A673 (cell line): Measurements from ENCODE around the gene SEZ6L. TPM values are rescaled to one million over a fixed set of nuclear protein-coding genes. Genes with fewer than 3 reads are reported as not detected.
A peak's percentile ranks its signal among the peaks of the same experiment; 100 is the strongest.

ENCODE experiments used
- BruUV-seq: library from RNA; stranded (reverse); fragments of 400-500 nt; replicated peaks from 2 replicates; lab custom pipeline; 2021; lab: Mats Ljungman, UMichigan
- CTCF ChIA-PET: fragments of 300-600 bp; sonication (Branson Sonifier 250); formaldehyde crosslinking; loops from one replicate; lab custom pipeline; 2022; ENCODE audit warnings: antibody characterized with exemption; lab: Charles Lee
- POLR2A ChIA-PET: fragments of 300-600 bp; sonication (Branson Sonifier 250); formaldehyde crosslinking; loops from one replicate; lab custom pipeline; 2022; ENCODE audit warnings: antibody characterized with exemption; ENCODE audit not compliant: low non-redundant PET; lab: Charles Lee
- DNase-seq: peaks from one replicate; pipeline ENCODE4 v3.0.0-alpha.2; 2015; ENCODE audit warnings: low spot score
- H3K27ac ChIP-seq: fragments of 200-600 bp; sonication (generic); 2 replicates; pipeline ENCODE4 v1.5.1; 2016; ENCODE audit warnings: mixed run types, low read depth, mild to moderate bottlenecking, mixed read lengths, antibody characterized with exemption, low read length; ENCODE audit not compliant: poor library complexity, severe bottlenecking
- H3K27me3 ChIP-seq: fragments of 200-600 bp; sonication (generic); replicated peaks from 2 replicates; pipeline ENCODE4 v1.6.1; 2017; ENCODE audit warnings: mixed run types, low read depth, mild to moderate bottlenecking, mixed read lengths, antibody characterized with exemption, low read length; ENCODE audit not compliant: insufficient read depth, poor library complexity
- H3K36me3 ChIP-seq: fragments of 200-600 bp; sonication (generic); 2 replicates; pipeline ENCODE4 v1.6.1; 2016; ENCODE audit warnings: mixed run types, mild to moderate bottlenecking, mixed read lengths, antibody characterized with exemption, low read length; ENCODE audit not compliant: insufficient read depth, poor library complexity, severe bottlenecking
- H3K4me1 ChIP-seq: fragments of 200-600 bp; sonication (generic); 2 replicates; pipeline ENCODE4 v1.6.1; 2017; ENCODE audit warnings: mixed run types, mild to moderate bottlenecking, mixed read lengths, antibody characterized with exemption, low read length; ENCODE audit not compliant: insufficient read depth, poor library complexity, severe bottlenecking
- H3K4me3 ChIP-seq: fragments of 200-600 bp; sonication (generic); 2 replicates; pipeline ENCODE4 v1.5.1; 2016; ENCODE audit warnings: low read depth, mixed run types, mild to moderate bottlenecking, mixed read lengths, low read length; ENCODE audit not compliant: poor library complexity, severe bottlenecking
- H3K9me3 ChIP-seq: fragments of 200-600 bp; sonication (generic); 2 replicates; pipeline ENCODE4 v1.6.1; 2016; ENCODE audit warnings: mixed run types, low read depth, mild to moderate bottlenecking, mixed read lengths, antibody characterized with exemption, low read length; ENCODE audit not compliant: poor library complexity, severe bottlenecking
- EZH2 ChIP-seq: fragments of 200-600 bp; sonication (generic); IDR thresholded peaks from 2 replicates; pipeline ENCODE4 v1.6.1; 2017; ENCODE audit warnings: borderline replicate concordance, low read depth, mild to moderate bottlenecking, mixed read lengths, antibody characterized with exemption, low read length; ENCODE audit not compliant: poor library complexity, severe bottlenecking
- intact Hi-C: fragments of 100-400 bp; cut with micrococcal nuclease; formaldehyde crosslinking; loops from one replicate; pipeline ENCODE4 v1.10.0; 2022; ENCODE audit not compliant: unreplicated experiment
- total RNA-seq: library from RNA; stranded (reverse); gene quantifications from 2 replicates; pipeline ENCODE4 v1.2.3, GENCODE V29; 2021
- TF ChIP-seq, protein P1 (sequence below): fragments of 300-800, 200-600 bp; sonication (generic); conservative IDR thresholded peaks from 2 replicates; pipeline ENCODE4 v1.5.1; 2017; ENCODE audit warnings: low read depth, mild to moderate bottlenecking, antibody characterized with exemption, low read length, moderate library complexity, mixed read lengths

Gene SEZ6L
- total RNA-seq, 1 experiment from 2014 or later = 6.3 TPM

DNA sequence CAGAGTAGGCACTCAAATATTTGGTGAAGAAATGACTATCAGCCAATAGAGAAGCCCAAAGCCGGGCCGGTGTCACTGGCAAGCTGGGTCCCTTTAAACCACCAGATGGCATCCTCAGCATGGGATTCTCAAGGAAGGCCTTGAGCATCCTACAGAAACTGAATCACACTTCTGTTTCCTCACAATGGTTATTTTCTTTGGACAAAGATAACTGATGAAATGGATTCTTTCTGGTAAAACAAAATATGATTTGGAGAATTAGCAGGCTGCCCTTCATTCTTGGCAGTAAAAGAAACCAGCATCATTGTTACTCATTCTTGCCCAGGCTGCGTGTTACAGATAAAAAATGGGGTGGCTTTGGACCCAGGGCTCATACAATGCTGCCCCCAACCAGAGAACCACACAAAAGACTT lies 229.5 kb downstream of the SEZ6L start:
- H3K36me3 ChIP-seq = no peaks in the 10 kb centered on the region
- intact Hi-C loops = loop anchor here (1.0 kb wide), 1 partner anchor 63 kb away; no protein-coding TSS in a partner anchor

GRCh38 chr22:26399289-26399688 lies 230.0 kb downstream of the SEZ6L start:
- ChIA-PET POLR2A (no interaction called here), CTCF (no interaction called here)
- no TSS peak for BruUV-seq

More for the DNA sequence above, 229.5 kb downstream of the SEZ6L start:
- POLR2A ChIA-PET = no interaction called here
- CTCF ChIA-PET = no interaction called here
- no peak for TF ChIP-seq EZH2
- TF ChIP-seq, protein P1, sequence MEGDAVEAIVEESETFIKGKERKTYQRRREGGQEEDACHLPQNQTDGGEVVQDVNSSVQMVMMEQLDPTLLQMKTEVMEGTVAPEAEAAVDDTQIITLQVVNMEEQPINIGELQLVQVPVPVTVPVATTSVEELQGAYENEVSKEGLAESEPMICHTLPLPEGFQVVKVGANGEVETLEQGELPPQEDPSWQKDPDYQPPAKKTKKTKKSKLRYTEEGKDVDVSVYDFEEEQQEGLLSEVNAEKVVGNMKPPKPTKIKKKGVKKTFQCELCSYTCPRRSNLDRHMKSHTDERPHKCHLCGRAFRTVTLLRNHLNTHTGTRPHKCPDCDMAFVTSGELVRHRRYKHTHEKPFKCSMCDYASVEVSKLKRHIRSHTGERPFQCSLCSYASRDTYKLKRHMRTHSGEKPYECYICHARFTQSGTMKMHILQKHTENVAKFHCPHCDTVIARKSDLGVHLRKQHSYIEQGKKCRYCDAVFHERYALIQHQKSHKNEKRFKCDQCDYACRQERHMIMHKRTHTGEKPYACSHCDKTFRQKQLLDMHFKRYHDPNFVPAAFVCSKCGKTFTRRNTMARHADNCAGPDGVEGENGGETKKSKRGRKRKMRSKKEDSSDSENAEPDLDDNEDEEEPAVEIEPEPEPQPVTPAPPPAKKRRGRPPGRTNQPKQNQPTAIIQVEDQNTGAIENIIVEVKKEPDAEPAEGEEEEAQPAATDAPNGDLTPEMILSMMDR = peak; percentile 72
- H3K27ac ChIP-seq = no peak overlapping the region
- H3K4me1 ChIP-seq = no peaks in the 10 kb centered on the region
- DNase-seq = peak; percentile 70
- BruUV-seq = no TSS peak
- no peaks in the 10 kb centered on the region for H3K27me3 ChIP-seq
- no peaks in the 10 kb centered on the region for H3K9me3 ChIP-seq
- no peak overlapping the region for H3K4me3 ChIP-seq

DNA sequence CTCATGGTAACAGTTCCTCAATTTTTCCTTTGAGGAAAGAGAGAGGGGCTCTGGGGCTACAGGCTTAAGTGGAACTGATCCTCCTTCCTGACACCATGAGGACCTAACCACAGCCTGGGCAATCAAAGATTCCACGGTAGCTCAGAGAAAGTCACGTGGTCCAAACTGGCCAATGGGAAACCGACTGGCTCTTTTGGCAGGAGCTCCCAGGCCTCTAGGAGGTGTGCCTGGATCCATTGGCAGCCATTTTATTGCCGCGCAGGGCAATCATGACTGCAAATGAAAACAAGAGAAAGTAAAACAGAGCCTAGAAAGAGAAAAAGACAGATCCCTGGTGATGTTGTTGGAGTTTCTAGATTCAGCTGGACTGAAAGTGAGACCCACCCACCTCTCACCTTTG lies 232.5 kb downstream of the SEZ6L start:
- Histone ChIP-seq H3K9me3 (no peaks in the 10 kb centered on the region), H3K27ac (no peak overlapping the region), H3K36me3 (no peaks in the 10 kb centered on the region), H3K4me3 (no peak overlapping the region), H3K27me3 (no peaks in the 10 kb centered on the region), H3K4me1 (no peaks in the 10 kb centered on the region)
- ChIA-PET CTCF (no interaction called here), POLR2A (no interaction called here)
- no TSS peak for BruUV-seq
- DNase-seq = peak; percentile 37
- intact Hi-C loops = no loop called here
- TF ChIP-seq, protein P1 = no peak
- TF ChIP-seq EZH2 = no peak

More at GRCh38 chr22:26399289-26399688, 230.0 kb downstream of the SEZ6L start:
- Histone ChIP-seq H3K36me3 (no peaks in the 10 kb centered on the region), H3K4me3 (no peak overlapping the region), H3K27ac (no peak overlapping the region), H3K4me1 (no peaks in the 10 kb centered on the region), H3K27me3 (no peaks in the 10 kb centered on the region), H3K9me3 (no peaks in the 10 kb centered on the region)
- DNase-seq = no peak
- intact Hi-C loops = no loop called here
- no peak for TF ChIP-seq EZH2
- TF ChIP-seq, protein P1 = no peak
